ENCODE results near the gene PTGES3. TPM values are rescaled to one million over a fixed set of nuclear protein-coding genes. Genes with fewer than 3 reads are reported as not detected.

Gene PTGES3
- total and polyA plus RNA-seq, 5 donors from 2014 or later, result 128 to 321 (median 301) TPM

DNA sequence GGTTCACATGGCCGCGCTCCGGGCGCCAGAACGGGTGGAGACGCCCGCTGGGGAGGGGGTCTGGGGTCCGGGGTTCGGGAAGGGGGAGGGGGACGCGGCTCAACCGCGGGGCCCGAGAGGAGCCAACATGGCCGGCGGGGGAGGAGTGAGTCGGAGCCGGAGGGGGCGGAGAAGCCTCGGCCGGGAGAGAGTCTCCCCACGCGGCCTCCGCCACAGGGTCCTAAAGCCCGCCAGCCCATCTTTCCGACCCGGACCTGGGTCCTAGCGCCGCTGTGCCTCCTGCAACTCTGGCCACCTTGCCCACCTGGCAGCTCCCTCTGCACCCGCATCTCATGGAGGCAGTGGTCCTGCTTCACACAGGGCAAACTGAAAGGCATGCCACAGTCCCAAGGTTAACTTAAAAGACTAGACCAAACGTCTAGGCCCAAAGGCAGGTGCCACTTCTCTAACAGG, 57.9 kb downstream of the PTGES3 start, which contains the start of gene BAZ2A:
TSS of gene BAZ2A (minus strand) at position 147 of the 453 bp plus-strand sequence. CDS start 12,796 bp downstream, outside the sequence.
- DNase-seq, result peak; percentile 70 to 89 (median 83)
- Mint-ChIP-seq H3K27ac (peak within 1 kb of the TSS; percentile 91 to 99 (median 93)), H3K4me3 (peak within 1 kb of the TSS; percentile 83 to 95 (median 86)), H3K36me3 (peaks cover 18% of the 10 kb centered on the region), H3K27me3 (no peaks in the 10 kb centered on the region), H3K9me3 (peaks cover 0 to 1% (median 0%) of the 10 kb centered on the region in 7 donors), H3K4me1 (peaks cover 16 to 80% (median 58%) of the 10 kb centered on the region in 4 donors)
- Histone ChIP-seq H3K4me3 (ENCODE audit: low read depth, low read length) (peak within 1 kb of the TSS; percentile 99), H3K27me3 (ENCODE audit: control insufficient read depth, insufficient read depth, low read length) (no peaks in the 10 kb centered on the region), H3K36me3 (ENCODE audit: control insufficient read depth, insufficient read depth, low read length) (peaks cover 2% of the 10 kb centered on the region), H3K27ac (ENCODE audit: insufficient read depth, low read length, poor library complexity, severe bottlenecking) (peak within 1 kb of the TSS; percentile 91), H3K4me1 (ENCODE audit: control insufficient read depth, insufficient read depth, low read length, poor library complexity, severe bottlenecking) (peaks cover 70% of the 10 kb centered on the region), H3K9me3 (ENCODE audit: control insufficient read depth in 2 of 2, low read length in 2 of 2) (no peaks in the 10 kb centered on the region)
- peak; percentile 83 to 84 for ATAC-seq (ENCODE audit: low read depth in 2 of 2)

DNA sequence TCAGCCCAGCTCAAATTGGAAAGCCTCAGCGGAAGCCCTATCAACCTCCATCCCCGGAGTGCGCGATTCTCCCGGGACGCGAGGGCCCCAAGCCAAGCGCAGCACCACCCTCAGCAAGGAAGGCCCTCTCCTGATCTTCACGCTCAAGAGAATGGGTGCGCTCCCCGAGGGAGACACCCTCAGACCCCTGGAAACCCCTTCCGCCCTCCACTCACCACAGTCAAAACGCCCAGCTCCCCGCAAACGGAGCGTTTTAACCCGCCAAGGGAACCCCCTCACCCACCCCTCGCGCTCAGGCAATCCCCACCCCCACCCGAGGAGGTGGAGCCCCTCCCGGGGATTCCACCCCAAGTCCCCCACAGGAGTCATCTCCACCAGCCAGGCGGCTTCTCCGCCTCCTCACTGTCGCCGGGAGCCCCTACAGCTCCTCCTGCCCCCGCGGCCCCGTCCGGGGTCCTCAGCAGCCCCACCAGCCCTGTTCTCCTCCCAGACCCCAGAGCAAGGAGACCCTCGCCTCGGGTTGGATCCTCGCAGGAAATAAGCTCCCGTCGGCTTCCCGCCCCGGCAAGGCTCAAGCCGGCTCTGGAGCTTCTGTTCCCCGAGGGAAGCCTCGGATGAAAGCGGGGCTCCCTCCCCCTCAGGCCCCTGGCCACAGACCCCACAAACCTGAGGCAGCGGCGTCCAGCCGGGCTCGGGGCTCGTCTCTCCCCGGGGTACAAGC, 58.5 kb downstream of the PTGES3 start:
- peak overlapping the region; percentile 83 to 95 (median 86) for H3K4me3 Mint-ChIP-seq
- Histone ChIP-seq H3K9me3 (ENCODE audit: control insufficient read depth in 2 of 2, low read length in 2 of 2) (no peaks in the 10 kb centered on the region), H3K36me3 (ENCODE audit: control insufficient read depth, insufficient read depth, low read length) (peaks cover 2% of the 10 kb centered on the region), H3K27me3 (ENCODE audit: control insufficient read depth, insufficient read depth, low read length) (no peaks in the 10 kb centered on the region), H3K4me1 (ENCODE audit: control insufficient read depth, insufficient read depth, low read length, poor library complexity, severe bottlenecking) (peaks cover 71% of the 10 kb centered on the region), H3K4me3 (ENCODE audit: low read depth, low read length) (peak overlapping the region; percentile 99), H3K27ac (ENCODE audit: insufficient read depth, low read length, poor library complexity, severe bottlenecking) (peak overlapping the region; percentile 91)
- no peaks in the 10 kb centered on the region for H3K27me3 Mint-ChIP-seq
- DNase-seq (peak; percentile 38 to 48 (median 42)), ATAC-seq (ENCODE audit: low read depth in 2 of 2) (peak; percentile 2)
- peaks cover 16 to 81% (median 56%) of the 10 kb centered on the region in 4 donors for H3K4me1 Mint-ChIP-seq
- H3K9me3 Mint-ChIP-seq, result peaks cover 0 to 1% (median 0%) of the 10 kb centered on the region in 7 donors
- peak overlapping the region; percentile 89 to 99 (median 93) for H3K27ac Mint-ChIP-seq
- peaks cover 18% of the 10 kb centered on the region for H3K36me3 Mint-ChIP-seq

DNA sequence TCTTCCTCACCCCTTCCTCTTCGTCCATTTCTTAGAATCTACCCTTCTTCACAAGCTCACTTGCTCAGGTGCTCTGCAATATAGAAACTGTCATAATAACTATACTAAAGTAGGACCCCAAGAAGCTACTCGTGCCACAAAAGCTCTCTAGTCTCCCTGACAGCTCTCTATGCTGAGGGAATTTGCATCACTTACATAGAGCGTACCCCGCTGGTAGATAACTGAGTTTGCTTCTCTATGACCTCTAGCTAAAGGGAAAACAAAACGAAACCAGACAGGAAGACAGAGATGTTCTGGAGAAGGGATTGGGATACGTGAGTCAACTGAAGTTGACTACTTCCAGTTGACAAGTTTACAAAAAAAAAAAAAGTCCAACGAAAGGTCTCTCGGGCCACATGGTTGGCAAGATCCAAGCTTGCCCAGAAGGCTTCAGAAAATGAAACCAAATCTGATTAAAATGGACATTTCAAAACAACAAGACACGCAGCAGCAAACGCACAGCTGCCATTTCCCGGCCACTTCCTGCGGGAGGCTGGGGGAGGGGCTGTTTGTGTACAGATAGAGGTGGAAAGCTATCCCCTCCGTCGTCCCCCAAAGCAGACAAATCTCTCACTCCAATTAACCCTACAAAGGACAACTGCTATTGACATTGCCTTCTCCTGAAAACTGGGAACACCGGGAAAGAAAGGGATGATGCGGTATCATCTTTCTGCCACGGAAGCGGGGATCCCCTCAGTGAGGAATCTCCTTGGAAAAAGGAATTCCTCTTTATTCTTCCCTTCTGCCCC, 59.2 kb downstream of the PTGES3 start:
- H3K4me1 Mint-ChIP-seq, result peaks cover 20 to 81% (median 60%) of the 10 kb centered on the region in 4 donors
- H3K27me3 ChIP-seq (ENCODE audit: control insufficient read depth, insufficient read depth, low read length), result no peaks in the 10 kb centered on the region
- peak overlapping the region; percentile 83 to 95 (median 86) for H3K4me3 Mint-ChIP-seq
- peaks cover 65% of the 10 kb centered on the region for H3K4me1 ChIP-seq (ENCODE audit: control insufficient read depth, insufficient read depth, low read length, poor library complexity, severe bottlenecking)
- H3K27ac Mint-ChIP-seq, result peak overlapping the region; percentile 89 to 99 (median 93)
- no peaks in the 10 kb centered on the region for H3K9me3 ChIP-seq (ENCODE audit: control insufficient read depth in 2 of 2, low read length in 2 of 2)
- H3K9me3 Mint-ChIP-seq, result peaks cover 0 to 1% (median 0%) of the 10 kb centered on the region in 7 donors
- H3K27me3 Mint-ChIP-seq, result no peaks in the 10 kb centered on the region
- peak overlapping the region; percentile 99 for H3K4me3 ChIP-seq (ENCODE audit: low read depth, low read length)
- ATAC-seq (ENCODE audit: low read depth in 2 of 2), result peak; percentile 22 to 23
- peak; percentile 52 to 79 (median 73) for DNase-seq
- peak overlapping the region; percentile 91 for H3K27ac ChIP-seq (ENCODE audit: insufficient read depth, low read length, poor library complexity, severe bottlenecking)
- peaks cover 21% of the 10 kb centered on the region for H3K36me3 Mint-ChIP-seq
- H3K36me3 ChIP-seq (ENCODE audit: control insufficient read depth, insufficient read depth, low read length), result peaks cover 10% of the 10 kb centered on the region

DNA sequence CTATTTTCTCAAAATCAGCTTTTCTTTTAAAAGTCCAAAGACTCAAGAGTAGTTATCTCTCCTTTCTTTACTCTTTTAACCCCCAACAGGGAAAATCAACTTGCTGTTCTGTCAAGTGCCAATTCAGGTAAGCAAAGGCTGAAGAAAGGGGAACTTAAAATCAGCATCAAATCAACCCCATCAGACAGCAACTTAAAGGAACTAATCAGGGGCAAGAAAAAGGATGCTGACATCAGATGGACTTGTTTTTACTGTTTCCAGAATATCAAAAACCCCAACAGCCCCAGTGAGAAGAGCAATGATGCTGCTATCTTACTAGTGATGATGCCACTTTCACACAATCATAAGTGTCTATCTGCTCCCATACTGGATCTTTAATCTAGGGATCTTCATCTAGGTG, 61.4 kb downstream of the PTGES3 start:
- Mint-ChIP-seq H3K4me3 (peak overlapping the region; percentile 12 to 42 (median 16)), H3K27me3 (no peaks in the 10 kb centered on the region), H3K36me3 (peaks cover 25% of the 10 kb centered on the region), H3K9me3 (peaks cover 0 to 1% (median 0%) of the 10 kb centered on the region in 7 donors), H3K4me1 (peaks cover 31 to 74% (median 59%) of the 10 kb centered on the region in 4 donors), H3K27ac (peak overlapping the region; percentile 59 to 79 (median 59))
- Histone ChIP-seq H3K27ac (ENCODE audit: insufficient read depth, low read length, poor library complexity, severe bottlenecking) (peak overlapping the region; percentile 7), H3K36me3 (ENCODE audit: control insufficient read depth, insufficient read depth, low read length) (peaks cover 13% of the 10 kb centered on the region), H3K27me3 (ENCODE audit: control insufficient read depth, insufficient read depth, low read length) (no peaks in the 10 kb centered on the region), H3K4me3 (ENCODE audit: low read depth, low read length) (peak overlapping the region; percentile 22), H3K9me3 (ENCODE audit: control insufficient read depth in 2 of 2, low read length in 2 of 2) (no peaks in the 10 kb centered on the region), H3K4me1 (ENCODE audit: control insufficient read depth, insufficient read depth, low read length, poor library complexity, severe bottlenecking) (peaks cover 60% of the 10 kb centered on the region)
- ATAC-seq (ENCODE audit: low read depth in 2 of 2) (no peak), DNase-seq (no peak)

DNA sequence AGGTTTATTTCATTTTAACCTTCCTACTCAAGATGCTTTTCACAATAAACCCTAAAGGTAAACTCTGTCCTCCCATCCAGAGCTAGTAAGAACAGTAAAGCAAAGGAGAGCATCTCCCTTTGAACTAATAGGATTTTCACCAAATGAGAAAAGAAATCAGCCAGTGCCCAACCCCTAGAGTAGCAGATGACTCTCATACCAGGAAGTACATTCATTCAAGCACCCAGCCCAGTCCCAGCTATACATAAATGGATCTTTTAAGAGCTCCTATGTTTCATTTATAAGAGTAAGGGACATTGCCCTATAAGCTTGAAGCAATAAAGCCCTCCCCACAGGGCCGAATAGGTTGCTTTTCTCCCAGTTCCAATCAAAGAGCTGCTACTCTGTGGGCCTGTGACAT, 65.5 kb downstream of the PTGES3 start:
- Mint-ChIP-seq H3K36me3 (peaks cover 24% of the 10 kb centered on the region), H3K4me3 (peak overlapping the region in 1 of 4 donors; percentile 43), H3K27ac (peak overlapping the region; percentile 57 to 81 (median 67)), H3K27me3 (no peaks in the 10 kb centered on the region), H3K9me3 (no peaks in the 10 kb centered on the region), H3K4me1 (peaks cover 34 to 78% (median 61%) of the 10 kb centered on the region in 4 donors)
- Histone ChIP-seq H3K4me3 (ENCODE audit: low read depth, low read length) (no peak overlapping the region), H3K27me3 (ENCODE audit: control insufficient read depth, insufficient read depth, low read length) (no peaks in the 10 kb centered on the region), H3K4me1 (ENCODE audit: control insufficient read depth, insufficient read depth, low read length, poor library complexity, severe bottlenecking) (peaks cover 40% of the 10 kb centered on the region), H3K36me3 (ENCODE audit: control insufficient read depth, insufficient read depth, low read length) (peaks cover 40% of the 10 kb centered on the region), H3K9me3 (ENCODE audit: control insufficient read depth in 2 of 2, low read length in 2 of 2) (no peaks in the 10 kb centered on the region), H3K27ac (ENCODE audit: insufficient read depth, low read length, poor library complexity, severe bottlenecking) (no peak overlapping the region)
- ATAC-seq (ENCODE audit: low read depth in 2 of 2) (no peak), DNase-seq (no peak)

DNA sequence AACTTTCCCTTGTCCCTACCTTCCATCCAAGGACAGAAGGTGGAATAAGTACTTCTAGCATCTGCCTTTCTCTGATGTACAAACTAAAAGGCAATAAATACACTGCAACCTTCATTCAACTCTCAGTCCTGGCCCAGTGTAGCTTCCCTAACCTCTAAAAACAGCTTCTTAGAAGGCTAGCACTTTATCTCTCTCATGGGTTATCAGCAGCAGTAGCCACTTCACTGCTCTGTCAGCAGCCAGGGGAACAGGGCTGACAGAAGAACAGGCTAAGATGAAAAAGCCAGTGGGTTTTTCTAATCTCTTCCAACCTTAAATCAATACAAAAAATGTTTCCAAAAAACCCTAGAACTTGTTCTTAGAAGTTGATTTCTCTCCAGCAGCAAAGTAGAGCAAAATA, 71.2 kb downstream of the PTGES3 start:
- Histone ChIP-seq H3K9me3 (ENCODE audit: control insufficient read depth in 2 of 2, low read length in 2 of 2) (no peaks in the 10 kb centered on the region), H3K27me3 (ENCODE audit: control insufficient read depth, insufficient read depth, low read length) (no peaks in the 10 kb centered on the region), H3K36me3 (ENCODE audit: control insufficient read depth, insufficient read depth, low read length) (peaks cover 82% of the 10 kb centered on the region), H3K4me1 (ENCODE audit: control insufficient read depth, insufficient read depth, low read length, poor library complexity, severe bottlenecking) (peaks cover 3% of the 10 kb centered on the region), H3K27ac (ENCODE audit: insufficient read depth, low read length, poor library complexity, severe bottlenecking) (no peak overlapping the region), H3K4me3 (ENCODE audit: low read depth, low read length) (no peak overlapping the region)
- peaks cover 52% of the 10 kb centered on the region for H3K36me3 Mint-ChIP-seq
- H3K27me3 Mint-ChIP-seq, result no peaks in the 10 kb centered on the region
- no peaks in the 10 kb centered on the region for H3K9me3 Mint-ChIP-seq
- ATAC-seq (ENCODE audit: low read depth in 2 of 2), result no peak
- DNase-seq, result no peak
- H3K27ac Mint-ChIP-seq, result peak overlapping the region in 2 of 3 donors; percentile 29 to 59
- H3K4me1 Mint-ChIP-seq, result peaks cover 15 to 45% (median 27%) of the 10 kb centered on the region in 4 donors
- H3K4me3 Mint-ChIP-seq, result no peak overlapping the region

DNA sequence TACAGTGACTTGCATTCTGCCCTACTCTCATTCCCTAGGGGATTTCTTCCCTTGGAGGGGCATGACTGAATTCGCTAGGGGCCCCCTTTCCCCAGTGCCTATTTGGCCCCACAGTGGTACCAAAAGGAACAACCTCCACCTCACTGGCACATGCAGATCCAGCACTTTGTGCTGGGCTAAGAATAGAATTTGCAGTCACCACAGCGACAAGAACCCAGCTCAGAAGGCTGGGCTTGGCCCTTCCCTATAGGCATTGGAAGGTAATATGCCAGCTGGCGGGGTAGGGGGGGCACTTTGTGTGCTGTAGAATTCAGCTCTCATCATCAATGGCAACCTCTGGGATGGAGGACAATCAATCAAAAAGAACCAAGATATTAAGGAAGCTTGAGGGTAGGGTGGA, 71.8 kb downstream of the PTGES3 start:
- Mint-ChIP-seq H3K36me3 (peaks cover 58% of the 10 kb centered on the region), H3K27ac (peak overlapping the region; percentile 9 to 59 (median 15))
- no peak for ATAC-seq (ENCODE audit: low read depth in 2 of 2)

More for the DNA sequence above, 71.8 kb downstream of the PTGES3 start:
- Mint-ChIP-seq H3K27me3 (no peaks in the 10 kb centered on the region), H3K4me3 (no peak overlapping the region), H3K9me3 (no peaks in the 10 kb centered on the region), H3K4me1 (peaks cover 14 to 42% (median 25%) of the 10 kb centered on the region in 4 donors)
- Histone ChIP-seq H3K4me3 (ENCODE audit: low read depth, low read length) (no peak overlapping the region), H3K4me1 (ENCODE audit: control insufficient read depth, insufficient read depth, low read length, poor library complexity, severe bottlenecking) (peaks cover 3% of the 10 kb centered on the region), H3K9me3 (ENCODE audit: control insufficient read depth in 2 of 2, low read length in 2 of 2) (no peaks in the 10 kb centered on the region), H3K27me3 (ENCODE audit: control insufficient read depth, insufficient read depth, low read length) (no peaks in the 10 kb centered on the region), H3K36me3 (ENCODE audit: control insufficient read depth, insufficient read depth, low read length) (peaks cover 86% of the 10 kb centered on the region), H3K27ac (ENCODE audit: insufficient read depth, low read length, poor library complexity, severe bottlenecking) (no peak overlapping the region)
- DNase-seq, result no peak
